ENCODE results near the gene CCDC85A. TPM values are rescaled to one million over a fixed set of nuclear protein-coding genes. Genes with fewer than 3 reads are reported as not detected.

The CCDC85A gene
- total RNA-seq, 1 donor from 2014 or later = 3.6 TPM

- no peak for DNase-seq
Measured at GRCh38 chr2:56372071-56372656, 188.4 kb downstream of the CCDC85A start.

DNA sequence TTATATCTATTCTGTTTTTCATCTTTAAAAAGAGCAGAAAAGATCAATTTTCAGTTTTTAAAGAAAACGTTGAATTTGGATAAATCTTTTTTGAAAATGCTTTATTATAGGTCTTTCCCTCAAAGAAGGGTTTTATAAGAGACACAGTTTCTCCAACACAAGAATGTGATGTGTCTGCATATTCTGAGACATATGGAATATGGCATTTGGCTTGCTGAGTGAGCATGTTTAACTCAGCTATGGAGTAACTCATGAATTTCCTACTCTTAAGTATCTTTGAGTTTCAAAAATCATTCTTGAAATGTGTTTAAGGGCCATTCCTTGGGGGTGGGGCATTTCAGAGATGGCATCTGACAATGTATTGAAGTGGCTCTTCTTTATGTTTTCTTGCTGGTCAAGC lies 191.5 kb downstream of the CCDC85A start:
- DNase-seq = no peak

- no peak for DNase-seq
Measured at GRCh38 chr2:56376699-56377665, 193.2 kb downstream of the CCDC85A start.

GRCh38 chr2:56379066-56379465 lies 195.3 kb downstream of the CCDC85A start:
- DNase-seq = no peak

DNA sequence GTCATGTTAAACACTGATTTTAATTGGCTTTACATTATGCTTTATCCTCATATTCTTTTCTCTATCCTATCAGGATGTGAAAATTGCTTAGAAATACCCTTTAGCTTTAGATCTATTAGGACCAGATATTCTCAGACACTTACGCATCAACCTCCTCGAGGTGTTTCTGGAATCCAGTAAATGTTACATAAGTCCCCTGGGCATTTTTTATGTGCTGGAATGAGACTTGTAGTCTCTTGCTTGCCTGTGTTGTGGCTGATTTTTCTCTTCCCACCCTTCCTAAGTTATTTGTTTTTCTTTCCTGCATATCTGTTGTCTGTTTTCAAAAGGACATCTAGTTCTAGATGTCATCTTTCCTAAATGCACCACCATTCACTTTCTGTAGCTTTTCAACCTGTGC lies 197.1 kb downstream of the CCDC85A start:
- no peak for DNase-seq

DNA sequence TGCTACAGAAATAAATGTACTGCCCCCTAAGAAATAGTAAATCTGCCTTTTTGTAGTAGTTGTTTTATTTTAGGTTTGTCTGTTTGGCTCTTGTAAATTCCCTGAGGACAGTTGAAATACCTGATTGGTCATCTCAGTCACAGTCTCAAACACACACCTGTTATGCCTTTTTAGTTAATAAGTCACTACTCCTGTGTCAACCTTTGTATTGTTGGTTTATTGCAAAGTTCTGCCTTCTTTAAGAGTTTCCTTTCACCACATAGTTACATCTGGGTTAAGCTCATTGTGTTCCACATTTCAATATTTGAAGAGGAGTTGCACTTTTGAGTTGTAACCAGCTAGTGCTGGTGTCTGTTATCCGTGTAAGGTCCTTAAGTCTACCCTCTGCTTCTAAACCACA lies 198.7 kb downstream of the CCDC85A start:
- no peak for DNase-seq

- no peak for DNase-seq
Measured at GRCh38 chr2:56386657-56387056, 202.9 kb downstream of the CCDC85A start.

DNA sequence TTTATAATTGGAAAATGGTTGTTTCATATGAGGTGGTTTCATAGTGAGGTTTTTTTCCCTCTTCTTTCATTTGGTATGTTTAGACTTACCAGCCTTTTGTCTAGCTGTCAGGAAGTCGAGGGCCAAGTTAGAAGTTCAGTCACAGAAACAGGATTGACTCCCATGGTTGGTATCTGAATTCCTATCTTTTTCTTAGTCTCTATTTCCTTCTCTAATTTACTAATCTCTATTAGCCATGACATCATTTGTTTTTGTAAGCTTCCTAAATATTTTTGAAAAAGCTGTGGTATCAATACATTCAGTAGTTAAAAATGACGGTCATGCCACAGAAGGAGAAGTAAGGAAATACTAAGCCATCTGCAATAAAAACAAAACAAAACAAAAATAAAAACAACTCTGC lies 206.9 kb downstream of the CCDC85A start:
- no peak for DNase-seq

DNA sequence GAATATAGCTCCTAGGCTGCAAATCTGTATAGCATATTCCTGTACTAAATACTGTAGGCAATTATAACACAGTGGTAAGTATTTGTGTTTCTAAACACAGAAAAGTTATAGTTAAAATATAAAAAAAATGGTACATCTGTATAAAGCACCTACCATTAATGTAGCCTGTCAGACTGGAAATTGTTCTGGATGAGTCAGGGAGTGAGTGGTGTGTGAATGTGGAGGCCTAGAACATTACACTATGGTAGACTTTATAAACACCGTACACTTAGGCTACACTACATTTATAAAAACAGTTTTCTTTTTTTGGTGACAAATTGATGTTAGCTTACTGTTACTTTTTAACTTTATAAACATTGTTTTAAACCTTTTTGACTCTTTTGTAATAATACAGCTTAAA lies 226.3 kb downstream of the CCDC85A start:
- no peak for DNase-seq

- no peak for DNase-seq
Measured at GRCh38 chr2:56416500-56417176, 232.8 kb downstream of the CCDC85A start.

Small RNA genes within 50 kb of the gene (small RNA-seq; reads per million reads assigned to genes)
- not detected for gene RNA5SP93 (ENCODE audit: low replicate concordance)
